SK-N-SH (cell line): ENCODE results near the gene PRMT9. TPM values are rescaled to one million over a fixed set of nuclear protein-coding genes. Genes with fewer than 3 reads are reported as not detected.
A peak's percentile ranks its signal among the peaks of the same experiment; 100 is the strongest.

Source experiments
- CTCF ChIA-PET: fragments of 300-600, 350-600 bp; formaldehyde crosslinking; extraction: SDS; loops from one replicate; lab custom pipeline; 2021; lab: Yijun Ruan, JAX
- POLR2A ChIA-PET: fragments of 350-600 bp; sonication (Branson Sonifier 250); formaldehyde crosslinking; extraction: SDS; loops from one replicate; lab custom pipeline; 2020; ENCODE audit warnings: antibody characterized with exemption, inconsistent platforms; lab: Yijun Ruan, JAX
- DNase-seq: peaks from one replicate; pipeline ENCODE4 v3.0.0; 2012
- H2AFZ ChIP-seq: fragments of 200-600 bp; sonication (generic); 2 replicates; pipeline ENCODE4 v1.8.1; 2016; ENCODE audit warnings: antibody characterized with exemption, mild to moderate bottlenecking, low read depth
- H3F3A ChIP-seq: fragments of 200-600 bp; sonication (generic); replicated peaks from 2 replicates; pipeline ENCODE3; 2016; ENCODE audit warnings: antibody characterized with exemption, mild to moderate bottlenecking; ENCODE audit not compliant: insufficient read depth
- H3K27ac ChIP-seq, 2 experiments: fragments of 200-500 bp in 1 of 2; fragments of 200-600 bp in 1 of 2; sonication (Bioruptor generic) in 1 of 2; sonication (generic), shearing (Covaris generic) in 1 of 2; 2 replicates each; pipeline versions ENCODE4 v1.5.1 to v1.6.1; 2014 to 2016; ENCODE audit warnings: low read depth in 2 of 2, inconsistent platforms in 1 of 2, low read length in 1 of 2, mild to moderate bottlenecking in 1 of 2, mixed read lengths in 1 of 2
- H3K27me3 ChIP-seq: fragments of 200-600 bp; sonication (generic), shearing (Covaris generic); 2 replicates; pipeline ENCODE4 v1.6.1; 2016; ENCODE audit warnings: mixed run types; ENCODE audit not compliant: insufficient read depth
- H3K36me3 ChIP-seq, 2 experiments: fragments of 200-500 bp in 1 of 2; fragments of 200-600 bp in 1 of 2; sonication (Bioruptor generic) in 1 of 2; sonication (generic) in 1 of 2; replicated peaks in 1 of 2; 2 replicates each; pipeline versions ENCODE3 to v1.5.1; 2014 to 2016; ENCODE audit warnings: low read length in 1 of 2, mild to moderate bottlenecking in 1 of 2; ENCODE audit not compliant: insufficient read depth in 2 of 2, control insufficient read depth in 1 of 2
- H3K4me1 ChIP-seq, 2 experiments: fragments of 200-500 bp in 1 of 2; fragments of 200-600 bp in 1 of 2; sonication (Bioruptor generic) in 1 of 2; sonication (generic), shearing (Covaris generic) in 1 of 2; 2 replicates each; pipeline versions ENCODE4 v1.5.1 to v1.6.1; 2014 to 2016; ENCODE audit warnings: low read depth in 1 of 2, low read length in 1 of 2, mixed run types in 1 of 2; ENCODE audit not compliant: insufficient read depth in 2 of 2, control insufficient read depth in 1 of 2
- H3K4me2 ChIP-seq: fragments of 200-600 bp; sonication (generic), shearing (Covaris generic); 2 replicates; pipeline ENCODE4 v1.6.1; 2017; ENCODE audit warnings: mixed run types
- H3K4me3 ChIP-seq, 2 experiments: fragments of 200-500 bp in 1 of 2; fragments of 200-600 bp in 1 of 2; sonication (Bioruptor generic) in 1 of 2; sonication (generic), shearing (Covaris generic) in 1 of 2; 2 replicates each; pipeline versions ENCODE4 v1.5.1 to v1.8.1; 2014 to 2016; ENCODE audit warnings: low read depth in 2 of 2, inconsistent platforms in 1 of 2, low read length in 1 of 2, mild to moderate bottlenecking in 1 of 2, mixed read lengths in 1 of 2, moderate library complexity in 1 of 2
- H3K79me2 ChIP-seq: fragments of 200-600 bp; sonication (generic); 2 replicates; pipeline ENCODE4 v1.8.1; 2017; ENCODE audit warnings: mild to moderate bottlenecking; ENCODE audit not compliant: insufficient read depth
- H3K9ac ChIP-seq: fragments of 200-600 bp; sonication (generic); 2 replicates; pipeline ENCODE4 v1.6.1; 2017; ENCODE audit warnings: mixed run types
- H3K9me2 ChIP-seq: fragments of 200-600 bp; sonication (generic); 2 replicates; pipeline ENCODE4 v1.6.1; 2017; ENCODE audit warnings: mixed run types
- H3K9me3 ChIP-seq: fragments of 200-600 bp; sonication (generic); 2 replicates; pipeline ENCODE4 v1.6.1; 2017; ENCODE audit warnings: mixed run types, mild to moderate bottlenecking, moderate library complexity
- H4K20me1 ChIP-seq: fragments of 200-600 bp; sonication (generic); 2 replicates; pipeline ENCODE4 v1.6.1; 2017; ENCODE audit warnings: mild to moderate bottlenecking, mixed run types; ENCODE audit not compliant: insufficient read depth
- ELF1 ChIP-seq: IDR thresholded peaks from 2 replicates; pipeline ENCODE4 v1.4.0; 2012
- EZH2phosphoT487 ChIP-seq: fragments of 200-600 bp; sonication (generic); IDR thresholded peaks from 2 replicates; pipeline ENCODE4 v1.6.1; 2017; ENCODE audit warnings: low read depth, mixed run types, mild to moderate bottlenecking, antibody characterized with exemption, moderate library complexity, borderline replicate concordance
- FOSL2 ChIP-seq: IDR thresholded peaks from 2 replicates; pipeline ENCODE4 v1.4.0; 2012; ENCODE audit warnings: low read depth, mild to moderate bottlenecking, moderate library complexity, borderline replicate concordance
- FOXJ3 ChIP-seq: sonication (generic); formaldehyde crosslinking; IDR thresholded peaks from 2 replicates; pipeline ENCODE4 v1.5.1; 2020; ENCODE audit warnings: mild to moderate bottlenecking, missing genetic modification reagents
- GABPA ChIP-seq: IDR thresholded peaks from 2 replicates; pipeline ENCODE4 v1.4.0; 2012; ENCODE audit warnings: low read depth, mild to moderate bottlenecking
- GATA2 ChIP-seq: sonication (generic); formaldehyde crosslinking; IDR thresholded peaks from 2 replicates; pipeline ENCODE4 v1.5.0; 2020; ENCODE audit warnings: mild to moderate bottlenecking, missing genetic modification reagents
- JUND ChIP-seq: IDR thresholded peaks from 2 replicates; pipeline ENCODE4 v1.4.0; 2012
- MEF2A ChIP-seq: IDR thresholded peaks from 2 replicates; pipeline ENCODE4 v1.4.0; 2012; ENCODE audit warnings: low read depth, borderline replicate concordance
- MXI1 ChIP-seq: IDR thresholded peaks from 2 replicates; pipeline ENCODE4 v1.6.1; 2012; ENCODE audit warnings: mild to moderate bottlenecking, low read depth, low read length, improper control_type of control experiment
- NFIC ChIP-seq: IDR thresholded peaks from 2 replicates; pipeline ENCODE4 v1.4.0; 2012; ENCODE audit warnings: borderline replicate concordance
- RCOR1 ChIP-seq: fragments of 150-350 bp; IDR thresholded peaks from 2 replicates; pipeline ENCODE4 v1.6.1; 2017; ENCODE audit warnings: antibody characterized with exemption, low read length
- RXRA ChIP-seq: IDR thresholded peaks from 2 replicates; pipeline ENCODE4 v1.4.0; 2012; ENCODE audit warnings: low read depth, mild to moderate bottlenecking, borderline replicate concordance
- SIN3A ChIP-seq: IDR thresholded peaks from 2 replicates; pipeline ENCODE4 v1.6.1; 2012; ENCODE audit warnings: low read depth, mild to moderate bottlenecking, low read length, moderate library complexity, borderline replicate concordance
- SMC3 ChIP-seq: IDR thresholded peaks from 2 replicates; pipeline ENCODE4 v1.6.1; 2012; ENCODE audit warnings: low read depth, low read length, improper control_type of control experiment
- TAF1 ChIP-seq: IDR thresholded peaks from 2 replicates; pipeline ENCODE4 v1.6.1; 2012; ENCODE audit warnings: low read depth, mild to moderate bottlenecking, low read length, moderate library complexity, borderline replicate concordance
- TCF12 ChIP-seq: IDR thresholded peaks from 2 replicates; pipeline ENCODE4 v1.4.0; 2012
- TEAD4 ChIP-seq: IDR thresholded peaks from 2 replicates; pipeline ENCODE4 v1.4.0; 2012; ENCODE audit warnings: mild to moderate bottlenecking, borderline replicate concordance; ENCODE audit not compliant: insufficient read depth
- WGBS: methylation state at CpG from one replicate; pipeline ENCODE4 v1.1.6; 2017; ENCODE audit warnings: low lambda C conversion rate; 5-methylcytosine and 5-hydroxymethylcytosine counted together
- polyA plus RNA-seq, 3 experiments: library from polyadenylated mRNA; depleted of rRNA; stranded (reverse); fragments of >200 nt; gene quantifications; 2 replicates each; pipeline ENCODE4 v1.2.3, GENCODE V29; 2012
- TF ChIP-seq, protein P1 (sequence below): IDR thresholded peaks from 2 replicates; pipeline ENCODE4 v1.4.0; 2012; ENCODE audit warnings: low read depth
- TF ChIP-seq, protein P2 (sequence below): fragments of 150-350 bp; IDR thresholded peaks from 2 replicates; pipeline ENCODE4 v1.6.1; 2017; ENCODE audit warnings: antibody characterized with exemption, low read length, low read depth, borderline replicate concordance
- TF ChIP-seq, protein P3 (sequence below): IDR thresholded peaks from 2 replicates; pipeline ENCODE4 v1.4.0; 2012; ENCODE audit warnings: low read depth, borderline replicate concordance
- TF ChIP-seq, protein P4 (sequence below): IDR thresholded peaks from 2 replicates; pipeline ENCODE4 v1.4.0; 2012; ENCODE audit warnings: low read depth, borderline replicate concordance

Gene PRMT9
- polyA plus RNA-seq, 1 of the 3 experiments (the other 2 are of a cell fraction), result 3.9 TPM

DNA sequence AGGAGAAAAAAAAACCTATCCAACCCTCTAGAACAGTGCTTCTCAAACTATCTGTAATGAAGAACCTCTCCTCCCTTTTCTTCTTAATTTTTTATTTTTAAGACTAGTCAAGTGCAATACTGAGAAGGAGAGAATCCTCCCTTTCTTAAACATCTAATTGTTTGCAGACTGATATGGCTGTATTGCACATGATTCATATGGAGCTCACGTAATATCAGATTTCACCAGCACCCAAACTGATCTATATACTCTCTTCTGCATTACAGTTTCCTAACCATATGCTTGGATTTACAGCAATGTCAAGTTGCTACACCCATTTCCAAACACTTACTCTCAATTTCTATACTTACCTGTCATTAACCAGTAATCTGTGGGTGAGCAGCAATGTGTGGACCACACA is 9.5 kb downstream of the PRMT9 start:
- Histone ChIP-seq H3K9ac (no peak overlapping the region), H3K4me3 (no peak overlapping the region), H2AFZ (no peak overlapping the region), H3K9me2 (no peaks in the 10 kb centered on the region), H3K9me3 (no peaks in the 10 kb centered on the region)
- TF ChIP-seq MEF2A (no peak), FOSL2 (0 out of 2 replicates have a peak, but pooled peaks have one; percentile 4), FOXJ3 (CRISPR knock-in tag) (no peak), SIN3A (no peak), TCF12 (peak; percentile 49; the same call in 1 of the 2 replicates)
- TF ChIP-seq, all 33 proteins: peak for 2
- ChIA-PET POLR2A (no interaction called here), CTCF (interaction anchor here (0.9 kb wide), 1 partner anchor 85 kb away, joined by 3 read pairs; no protein-coding TSS in a partner anchor)
- Histone ChIP-seq H3K27ac (no peak overlapping the region), H3K4me2 (no peak overlapping the region), H3K4me1 (peaks cover 0 to 5% of the 10 kb centered on the region in 2 experiments; a peak in 1 of 4 replicates), H4K20me1 (no peaks in the 10 kb centered on the region), H3K27me3 (no peaks in the 10 kb centered on the region), H3K36me3 (peaks cover 21 to 24% of the 10 kb centered on the region in 2 experiments), H3K79me2 (peaks cover 7% of the 10 kb centered on the region; the same call in 1 of the 2 replicates), H3F3A (peaks cover 3% of the 10 kb centered on the region)
- no peak for DNase-seq
- 57% methylated on average over 1 of the region's 1 CpG for WGBS

DNA sequence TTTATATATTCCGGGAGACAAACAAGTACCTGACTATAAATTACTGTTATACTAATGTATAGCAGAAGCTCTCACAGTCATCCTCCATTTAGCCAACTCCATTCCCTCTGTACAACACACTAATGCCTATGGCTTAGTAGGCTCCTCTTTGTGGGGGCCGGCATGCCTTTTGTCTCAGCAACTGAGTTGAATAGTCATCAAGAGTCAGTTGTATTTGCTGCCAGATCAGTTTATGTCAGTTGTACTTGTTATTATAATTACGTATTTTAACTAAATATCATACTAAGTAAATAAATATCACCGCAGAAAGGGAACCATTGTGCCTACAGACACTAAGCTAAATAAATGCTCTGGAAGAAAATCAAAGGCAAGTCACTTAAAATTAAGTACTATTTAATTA is 9.9 kb downstream of the PRMT9 start:
- no peaks in the 10 kb centered on the region for H3K9me2 ChIP-seq
- no peak overlapping the region for H2AFZ ChIP-seq
- ChIA-PET POLR2A (no interaction called here), CTCF (interaction anchor here (0.9 kb wide), 1 partner anchor 84 kb away, joined by 3 read pairs; no protein-coding TSS in a partner anchor)
- WGBS, result 93% methylated on average over 4 of the region's 4 CpGs
- no peaks in the 10 kb centered on the region for H4K20me1 ChIP-seq
- no peak overlapping the region for H3K27ac ChIP-seq
- no peak overlapping the region for H3K4me2 ChIP-seq
- no peaks in the 10 kb centered on the region for H3K27me3 ChIP-seq
- peaks cover 21 to 24% of the 10 kb centered on the region in 2 experiments for H3K36me3 ChIP-seq
- peaks cover 7% of the 10 kb centered on the region; the same call in 1 of the 2 replicates for H3K79me2 ChIP-seq
- no peaks in the 10 kb centered on the region for H3K9me3 ChIP-seq
- peaks cover 3% of the 10 kb centered on the region for H3F3A ChIP-seq
- no peak overlapping the region for H3K9ac ChIP-seq
- TF ChIP-seq TAF1, result no peak
- TF ChIP-seq, protein P1, sequence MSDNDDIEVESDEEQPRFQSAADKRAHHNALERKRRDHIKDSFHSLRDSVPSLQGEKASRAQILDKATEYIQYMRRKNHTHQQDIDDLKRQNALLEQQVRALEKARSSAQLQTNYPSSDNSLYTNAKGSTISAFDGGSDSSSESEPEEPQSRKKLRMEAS, result no peak
- no peak for TF ChIP-seq JUND
- no peak for TF ChIP-seq EZH2phosphoT487
- TF ChIP-seq SMC3, result no peak
- TF ChIP-seq, protein P2, sequence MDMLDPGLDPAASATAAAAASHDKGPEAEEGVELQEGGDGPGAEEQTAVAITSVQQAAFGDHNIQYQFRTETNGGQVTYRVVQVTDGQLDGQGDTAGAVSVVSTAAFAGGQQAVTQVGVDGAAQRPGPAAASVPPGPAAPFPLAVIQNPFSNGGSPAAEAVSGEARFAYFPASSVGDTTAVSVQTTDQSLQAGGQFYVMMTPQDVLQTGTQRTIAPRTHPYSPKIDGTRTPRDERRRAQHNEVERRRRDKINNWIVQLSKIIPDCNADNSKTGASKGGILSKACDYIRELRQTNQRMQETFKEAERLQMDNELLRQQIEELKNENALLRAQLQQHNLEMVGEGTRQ, result no peak
- no peak for TF ChIP-seq RCOR1
- TF ChIP-seq SIN3A, result no peak
- no peak for TF ChIP-seq MXI1
- no peak for TF ChIP-seq RXRA
- TF ChIP-seq GABPA, result no peak
- TF ChIP-seq TEAD4, result no peak
- TF ChIP-seq NFIC, result no peak
- TF ChIP-seq GATA2 (CRISPR knock-in tag), result no peak
- TF ChIP-seq, protein P3, sequence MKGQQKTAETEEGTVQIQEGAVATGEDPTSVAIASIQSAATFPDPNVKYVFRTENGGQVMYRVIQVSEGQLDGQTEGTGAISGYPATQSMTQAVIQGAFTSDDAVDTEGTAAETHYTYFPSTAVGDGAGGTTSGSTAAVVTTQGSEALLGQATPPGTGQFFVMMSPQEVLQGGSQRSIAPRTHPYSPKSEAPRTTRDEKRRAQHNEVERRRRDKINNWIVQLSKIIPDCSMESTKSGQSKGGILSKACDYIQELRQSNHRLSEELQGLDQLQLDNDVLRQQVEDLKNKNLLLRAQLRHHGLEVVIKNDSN, result no peak
- TF ChIP-seq, protein P4, sequence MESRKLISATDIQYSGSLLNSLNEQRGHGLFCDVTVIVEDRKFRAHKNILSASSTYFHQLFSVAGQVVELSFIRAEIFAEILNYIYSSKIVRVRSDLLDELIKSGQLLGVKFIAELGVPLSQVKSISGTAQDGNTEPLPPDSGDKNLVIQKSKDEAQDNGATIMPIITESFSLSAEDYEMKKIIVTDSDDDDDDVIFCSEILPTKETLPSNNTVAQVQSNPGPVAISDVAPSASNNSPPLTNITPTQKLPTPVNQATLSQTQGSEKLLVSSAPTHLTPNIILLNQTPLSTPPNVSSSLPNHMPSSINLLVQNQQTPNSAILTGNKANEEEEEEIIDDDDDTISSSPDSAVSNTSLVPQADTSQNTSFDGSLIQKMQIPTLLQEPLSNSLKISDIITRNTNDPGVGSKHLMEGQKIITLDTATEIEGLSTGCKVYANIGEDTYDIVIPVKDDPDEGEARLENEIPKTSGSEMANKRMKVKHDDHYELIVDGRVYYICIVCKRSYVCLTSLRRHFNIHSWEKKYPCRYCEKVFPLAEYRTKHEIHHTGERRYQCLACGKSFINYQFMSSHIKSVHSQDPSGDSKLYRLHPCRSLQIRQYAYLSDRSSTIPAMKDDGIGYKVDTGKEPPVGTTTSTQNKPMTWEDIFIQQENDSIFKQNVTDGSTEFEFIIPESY, result no peak
- TF ChIP-seq MEF2A, result no peak
- TF ChIP-seq ELF1, result no peak
- H3K4me3 ChIP-seq, result no peak overlapping the region
- no peak for DNase-seq
- peaks cover 0 to 5% of the 10 kb centered on the region in 2 experiments; a peak in 1 of 4 replicates for H3K4me1 ChIP-seq
